Measurements from ENCODE around the gene ANTXR2.

- TF ChIP-seq CTCF (IDR thresholded peaks at IDR 0.05) (no peak), ZFX (IDR thresholded peaks at IDR 0.05; ENCODE audit: borderline replicate concordance) (no peak)
Measured at GRCh38 chr4:80116516-80116915, 43.5 kb upstream of the ANTXR2 start.

Data from 22Rv1 (cell line).